Osteoblast (primary cell): ENCODE data around the gene NRG3. TPM values are rescaled to one million over a fixed set of nuclear protein-coding genes. Genes with fewer than 3 reads are reported as not detected.
"Not testable (repeated sequence)": the region's sequence is repeated elsewhere in the genome, so short reads cannot be mapped to it uniquely, and the experiment has no call there.

Experiments
- DNase-seq: peaks from one replicate; pipeline ENCODE4 v3.0.0; 2011; ENCODE audit warnings: low spot score, mixed read lengths; ENCODE audit not compliant: insufficient read length; ENCODE audit errors: missing footprints
- H2AFZ ChIP-seq: 2 replicates; pipeline ENCODE4 v1.6.0; 2011; ENCODE audit warnings: mild to moderate bottlenecking, low read length
- H3K27ac ChIP-seq: 2 replicates; pipeline ENCODE4 v1.5.1; 2011; ENCODE audit warnings: mild to moderate bottlenecking, low read depth, low read length, moderate library complexity
- H3K27me3 ChIP-seq: 2 replicates; pipeline ENCODE4 v1.6.0; 2012; ENCODE audit warnings: mild to moderate bottlenecking, control low read depth, inconsistent platforms, low read length, moderate library complexity; ENCODE audit not compliant: insufficient read depth
- H3K36me3 ChIP-seq: 2 replicates; pipeline ENCODE4 v1.5.1; 2011; ENCODE audit warnings: mild to moderate bottlenecking, low read length, control low read depth, moderate library complexity; ENCODE audit not compliant: insufficient read depth
- H3K4me1 ChIP-seq: 2 replicates; pipeline ENCODE4 v1.5.1; 2011; ENCODE audit warnings: mild to moderate bottlenecking, low read length, control low read depth, moderate library complexity; ENCODE audit not compliant: insufficient read depth
- H3K4me2 ChIP-seq: 2 replicates; pipeline ENCODE4 v1.6.0; 2011; ENCODE audit warnings: mild to moderate bottlenecking, low read length; ENCODE audit not compliant: insufficient read depth
- H3K4me3 ChIP-seq: fragments of 200-600 bp; sonication (generic); 3 replicates; pipeline ENCODE4 v1.5.1; 2012; ENCODE audit warnings: mild to moderate bottlenecking, low read length, inconsistent platforms; ENCODE audit not compliant: insufficient read depth
- H3K79me2 ChIP-seq: 2 replicates; pipeline ENCODE4 v1.6.0; 2012; ENCODE audit warnings: mild to moderate bottlenecking, low read length, control low read depth, inconsistent platforms; ENCODE audit not compliant: insufficient read depth
- H3K9me3 ChIP-seq: 2 replicates; pipeline ENCODE4 v1.5.1; 2011; ENCODE audit warnings: low read depth, low read length, control low read depth
- H4K20me1 ChIP-seq: 2 replicates; pipeline ENCODE4 v1.6.0; 2012; ENCODE audit warnings: mild to moderate bottlenecking, low read length, control low read depth; ENCODE audit not compliant: insufficient read depth
- total RNA-seq: library from RNA; depleted of rRNA; stranded (reverse); fragments of >200 nt; gene quantifications from 2 replicates; pipeline ENCODE4 v1.2.3, GENCODE V29; 2012
- TF ChIP-seq, protein P1 (sequence below): IDR thresholded peaks from 2 replicates; pipeline ENCODE4 v1.5.1; 2011; ENCODE audit warnings: mild to moderate bottlenecking, low read depth, low read length, moderate library complexity; ENCODE audit errors: extremely low read depth

NRG3 gene
- total RNA-seq, 1 donor = not detected

GRCh38 chr10:82335831-82336230 is 460.8 kb downstream of the NRG3 start:
- Histone ChIP-seq H3K4me1 (no peaks in the 10 kb centered on the region), H3K9me3 (no peaks in the 10 kb centered on the region), H3K27me3 (no peaks in the 10 kb centered on the region), H3K79me2 (no peaks in the 10 kb centered on the region), H3K4me2 (no peak overlapping the region), H3K36me3 (no peaks in the 10 kb centered on the region), H4K20me1 (no peaks in the 10 kb centered on the region), H3K27ac (no peak overlapping the region), H2AFZ (no peak overlapping the region), H3K4me3 (no peak overlapping the region)
- TF ChIP-seq, protein P1, sequence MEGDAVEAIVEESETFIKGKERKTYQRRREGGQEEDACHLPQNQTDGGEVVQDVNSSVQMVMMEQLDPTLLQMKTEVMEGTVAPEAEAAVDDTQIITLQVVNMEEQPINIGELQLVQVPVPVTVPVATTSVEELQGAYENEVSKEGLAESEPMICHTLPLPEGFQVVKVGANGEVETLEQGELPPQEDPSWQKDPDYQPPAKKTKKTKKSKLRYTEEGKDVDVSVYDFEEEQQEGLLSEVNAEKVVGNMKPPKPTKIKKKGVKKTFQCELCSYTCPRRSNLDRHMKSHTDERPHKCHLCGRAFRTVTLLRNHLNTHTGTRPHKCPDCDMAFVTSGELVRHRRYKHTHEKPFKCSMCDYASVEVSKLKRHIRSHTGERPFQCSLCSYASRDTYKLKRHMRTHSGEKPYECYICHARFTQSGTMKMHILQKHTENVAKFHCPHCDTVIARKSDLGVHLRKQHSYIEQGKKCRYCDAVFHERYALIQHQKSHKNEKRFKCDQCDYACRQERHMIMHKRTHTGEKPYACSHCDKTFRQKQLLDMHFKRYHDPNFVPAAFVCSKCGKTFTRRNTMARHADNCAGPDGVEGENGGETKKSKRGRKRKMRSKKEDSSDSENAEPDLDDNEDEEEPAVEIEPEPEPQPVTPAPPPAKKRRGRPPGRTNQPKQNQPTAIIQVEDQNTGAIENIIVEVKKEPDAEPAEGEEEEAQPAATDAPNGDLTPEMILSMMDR = no peak
- DNase-seq = no peak

- Histone ChIP-seq H3K4me1 (no peaks in the 10 kb centered on the region), H3K79me2 (no peaks in the 10 kb centered on the region), H2AFZ (no peak overlapping the region), H3K9me3 (no peaks in the 10 kb centered on the region), H3K27me3 (no peaks in the 10 kb centered on the region), H4K20me1 (no peaks in the 10 kb centered on the region), H3K4me2 (no peak overlapping the region), H3K27ac (no peak overlapping the region), H3K36me3 (no peaks in the 10 kb centered on the region), H3K4me3 (no peak overlapping the region)
- DNase-seq = no peak
- TF ChIP-seq, protein P1 = no peak
Measured at GRCh38 chr10:82340166-82340565, 465.2 kb downstream of the NRG3 start.

GRCh38 chr10:82349590-82349989 is 474.6 kb downstream of the NRG3 start:
- H3K4me3 ChIP-seq, H3K9me3 ChIP-seq, H2AFZ ChIP-seq, H3K79me2 ChIP-seq, H3K36me3 ChIP-seq, H4K20me1 ChIP-seq, H3K4me2 ChIP-seq, DNase-seq, H3K27ac ChIP-seq, H3K4me1 ChIP-seq, H3K27me3 ChIP-seq: not testable (repeated sequence)

- Histone ChIP-seq H3K4me1 (no peaks in the 10 kb centered on the region), H4K20me1 (no peaks in the 10 kb centered on the region), H3K9me3 (no peaks in the 10 kb centered on the region), H3K27ac (no peak overlapping the region), H3K36me3 (no peaks in the 10 kb centered on the region), H2AFZ (no peak overlapping the region), H3K4me2 (no peak overlapping the region), H3K4me3 (no peak overlapping the region), H3K79me2 (no peaks in the 10 kb centered on the region), H3K27me3 (no peaks in the 10 kb centered on the region)
- TF ChIP-seq, protein P1 = no peak
- DNase-seq = no peak
Measured at GRCh38 chr10:82353381-82353780, 478.4 kb downstream of the NRG3 start.
